HEK293 (cell line): ENCODE results near the gene ISCU.

Experiments used
- CTCF ChIA-PET: fragments of 350-600 bp; formaldehyde crosslinking; extraction: SDS; loops from one replicate; lab custom pipeline; 2021; ENCODE audit warnings: antibody characterized with exemption; lab: Yijun Ruan, JAX
- POLR2A ChIA-PET: fragments of 300-600 bp; formaldehyde crosslinking; extraction: SDS; loops from one replicate; lab custom pipeline; 2020; ENCODE audit warnings: antibody characterized with exemption, inconsistent platforms; lab: Yijun Ruan, JAX
- H3K27ac ChIP-seq: fragments of 200-500 bp; sonication (Bioruptor generic); 2 replicates; pipeline ENCODE4 v1.5.1; 2014; ENCODE audit warnings: low read depth, low read length, control low read depth, inconsistent platforms; ENCODE audit errors: extremely low read depth
- H3K36me3 ChIP-seq, 2 experiments: fragments of 200-500 bp in 1 of 2; sonication (Bioruptor generic) in 1 of 2; 1 replicate in 1 of 2; 2 replicates in 1 of 2; pipeline ENCODE4 v1.5.1; 2014 to 2017; ENCODE audit warnings: inconsistent platforms in 2 of 2, low read length in 2 of 2; ENCODE audit not compliant: control insufficient read depth in 2 of 2, insufficient read depth in 1 of 2
- H3K4me1 ChIP-seq: fragments of 200-500 bp; sonication (Bioruptor generic); 2 replicates; pipeline ENCODE4 v1.5.1; 2014; ENCODE audit warnings: mild to moderate bottlenecking, low read length, inconsistent platforms; ENCODE audit not compliant: control insufficient read depth, insufficient read depth
- H3K4me3 ChIP-seq: 2 replicates; pipeline ENCODE4 v1.5.1; 2011; ENCODE audit warnings: low read depth, mild to moderate bottlenecking, control low read depth, low read length, moderate library complexity
- H3K9me3 ChIP-seq: fragments of 200-500 bp; sonication (Bioruptor generic); 2 replicates; pipeline ENCODE4 v1.5.1; 2014; ENCODE audit warnings: low read depth, low read length, inconsistent platforms; ENCODE audit not compliant: control insufficient read depth, insufficient read depth
- IKZF3 ChIP-seq: fragments of 450-650 bp; IDR thresholded peaks from 2 replicates; pipeline ENCODE4 v1.5.0; 2018; ENCODE audit warnings: missing biosample characterization, mild to moderate bottlenecking, missing genetic modification characterization, moderate library complexity
- KLF1 ChIP-seq: fragments of 450-650 bp; formaldehyde crosslinking; IDR thresholded peaks from 2 replicates; pipeline ENCODE4 v1.5.1; 2016; ENCODE audit warnings: missing biosample characterization, missing genetic modification characterization
- KLF10 ChIP-seq: fragments of 450-650 bp; IDR thresholded peaks from 2 replicates; pipeline ENCODE4 v1.5.1; 2018; ENCODE audit warnings: missing biosample characterization, mild to moderate bottlenecking, missing genetic modification characterization
- OVOL3 ChIP-seq: fragments of 450-650 bp; formaldehyde crosslinking; IDR thresholded peaks from 2 replicates; pipeline ENCODE4 v1.5.1; 2016; ENCODE audit warnings: missing biosample characterization, missing genetic modification characterization
- PRDM6 ChIP-seq: fragments of 450-650 bp; formaldehyde crosslinking; IDR thresholded peaks from 2 replicates; pipeline ENCODE4 v1.5.1; 2017; ENCODE audit warnings: missing biosample characterization, missing genetic modification characterization
- ZFP3 ChIP-seq: fragments of 450-650 bp; formaldehyde crosslinking; IDR thresholded peaks from 2 replicates; pipeline ENCODE4 v1.5.1; 2016; ENCODE audit warnings: low read depth, missing biosample characterization, missing genetic modification characterization
- ZIC2 ChIP-seq: fragments of 450-650 bp; formaldehyde crosslinking; IDR thresholded peaks from 2 replicates; pipeline ENCODE4 v1.5.1; 2016; ENCODE audit warnings: missing biosample characterization, missing genetic modification characterization
- ZNF112 ChIP-seq: fragments of 450-650 bp; formaldehyde crosslinking; IDR thresholded peaks from 2 replicates; pipeline ENCODE4 v1.5.0; 2017; ENCODE audit warnings: missing biosample characterization, missing genetic modification characterization
- ZNF362 ChIP-seq: fragments of 450-650 bp; formaldehyde crosslinking; IDR thresholded peaks from 2 replicates; pipeline ENCODE4 v1.5.1; 2016; ENCODE audit warnings: missing biosample characterization, missing genetic modification characterization
- ZNF518A ChIP-seq: fragments of 450-650 bp; formaldehyde crosslinking; conservative IDR thresholded peaks from 2 replicates; pipeline ENCODE4 v1.5.1; 2016; ENCODE audit warnings: low read depth, missing biosample characterization, missing genetic modification characterization
- ZNF521 ChIP-seq: fragments of 450-650 bp; formaldehyde crosslinking; IDR thresholded peaks from 2 replicates; pipeline ENCODE4 v1.5.1; 2017; ENCODE audit warnings: missing biosample characterization, mild to moderate bottlenecking, missing genetic modification characterization
- ZNF544 ChIP-seq: fragments of 450-650 bp; formaldehyde crosslinking; IDR thresholded peaks from 2 replicates; pipeline ENCODE4 v1.5.0; 2017; ENCODE audit warnings: missing biosample characterization, missing genetic modification characterization
- ZNF677 ChIP-seq: fragments of 450-650 bp; IDR thresholded peaks from 2 replicates; pipeline ENCODE4 v1.5.0; 2018; ENCODE audit warnings: missing biosample characterization, mild to moderate bottlenecking, missing genetic modification characterization, moderate library complexity
- ZNF704 ChIP-seq: fragments of 450-650 bp; formaldehyde crosslinking; IDR thresholded peaks from 2 replicates; pipeline ENCODE4 v1.5.1; 2016; ENCODE audit warnings: missing biosample characterization, missing genetic modification characterization
- ZNF707 ChIP-seq: fragments of 450-650 bp; formaldehyde crosslinking; IDR thresholded peaks from 2 replicates; pipeline ENCODE4 v1.5.1; 2016; ENCODE audit warnings: missing biosample characterization, missing genetic modification characterization
- ZSCAN5A ChIP-seq: fragments of 450-650 bp; formaldehyde crosslinking; IDR thresholded peaks from 2 replicates; pipeline ENCODE4 v1.5.1; 2016; ENCODE audit warnings: missing biosample characterization, missing genetic modification characterization
- TF ChIP-seq, protein P1 (sequence below): fragments of 450-650 bp; formaldehyde crosslinking; IDR thresholded peaks from 2 replicates; pipeline ENCODE4 v1.5.1; 2016; ENCODE audit warnings: missing biosample characterization, missing genetic modification characterization

Gene ISCU

GRCh38 chr12:108565976-108566375, 3.6 kb downstream of the ISCU start (continued):
- TF ChIP-seq ZNF518A (tag by site-specific recombination): no peak
- no peak for TF ChIP-seq PRDM6
- TF ChIP-seq, all 188 proteins: peak for 13

DNA sequence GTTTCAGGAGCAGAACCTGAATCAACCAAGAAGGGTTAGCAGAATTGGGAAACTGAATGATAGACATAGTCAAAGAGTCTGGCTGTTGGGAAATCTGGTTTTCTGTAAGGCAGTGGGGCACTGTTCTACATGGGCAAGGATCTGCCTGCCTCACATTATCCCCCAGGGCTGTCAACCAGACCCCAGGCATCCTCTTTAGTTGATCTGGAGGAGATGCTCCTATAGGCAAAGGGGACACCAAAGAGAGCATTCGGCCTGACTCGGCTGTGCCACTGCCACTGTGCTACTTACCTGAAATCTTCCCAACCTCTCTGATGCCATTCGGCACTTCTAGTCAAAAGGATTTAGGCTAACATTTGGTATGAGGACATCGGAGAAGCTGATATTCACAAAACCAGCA, 4.1 kb downstream of the ISCU start:
- Histone ChIP-seq H3K36me3 (peaks cover 22 to 59% of the 10 kb centered on the region in 2 experiments), H3K9me3 (no peaks in the 10 kb centered on the region), H3K4me3 (no peak overlapping the region), H3K27ac (no peak overlapping the region), H3K4me1 (no peaks in the 10 kb centered on the region)
- no peak for TF ChIP-seq IKZF3
- no peak for TF ChIP-seq ZNF707 (tag by site-specific recombination)
- POLR2A ChIA-PET: no interaction called here
- CTCF ChIA-PET: interaction anchor here (10.6 kb wide), 1 partner anchor 52 kb away, joined by 160 read pairs; no protein-coding TSS in a partner anchor

DNA sequence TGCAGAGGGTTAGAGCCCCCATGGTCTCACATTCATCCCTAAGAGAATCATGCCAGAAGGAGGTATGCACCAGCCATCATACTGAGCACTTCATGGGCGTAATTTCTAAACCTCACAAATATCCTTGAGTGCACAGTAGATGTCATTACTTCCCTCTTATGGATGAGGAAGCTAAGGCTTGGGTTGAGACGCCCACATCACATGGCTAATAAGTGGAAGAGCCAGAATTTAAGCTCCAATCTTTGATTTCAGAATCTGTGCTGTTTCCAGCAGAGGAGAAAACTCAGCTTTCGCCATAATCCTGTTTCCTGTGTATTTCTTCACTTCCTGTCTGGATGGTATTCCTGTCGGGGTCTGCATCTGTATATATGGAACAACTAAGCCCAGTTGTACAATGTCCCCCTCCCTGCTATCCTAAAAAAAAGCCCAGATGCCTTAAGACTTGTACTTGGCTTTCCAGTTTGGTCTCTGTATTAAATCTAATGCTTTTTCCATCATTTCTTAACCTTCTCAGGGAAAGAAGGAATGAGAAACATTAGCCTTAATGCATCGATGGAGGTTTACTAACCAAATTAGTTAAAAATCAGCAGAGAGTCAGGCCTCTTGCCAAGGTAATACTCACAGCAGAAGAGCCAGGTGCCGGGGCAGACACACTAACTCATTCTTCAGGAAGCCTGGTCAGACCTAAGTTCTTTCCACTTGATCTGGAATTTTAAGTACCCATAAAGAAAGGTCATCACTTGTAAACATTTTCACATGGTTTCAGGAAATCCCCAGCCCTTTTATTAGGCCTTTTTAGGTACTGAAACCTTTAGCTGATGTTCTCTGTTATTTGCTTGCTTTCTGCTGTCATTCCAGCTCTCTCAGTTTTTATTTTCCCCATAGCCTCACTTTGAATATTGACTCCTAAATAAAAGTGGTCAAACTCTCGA, 5.3 kb downstream of the ISCU start:
- peaks cover 22 to 59% of the 10 kb centered on the region in 2 experiments for H3K36me3 ChIP-seq
- no peaks in the 10 kb centered on the region for H3K9me3 ChIP-seq
- POLR2A ChIA-PET: no interaction called here
- H3K4me3 ChIP-seq: no peak overlapping the region
- H3K27ac ChIP-seq: no peak overlapping the region
- TF ChIP-seq, protein P1, sequence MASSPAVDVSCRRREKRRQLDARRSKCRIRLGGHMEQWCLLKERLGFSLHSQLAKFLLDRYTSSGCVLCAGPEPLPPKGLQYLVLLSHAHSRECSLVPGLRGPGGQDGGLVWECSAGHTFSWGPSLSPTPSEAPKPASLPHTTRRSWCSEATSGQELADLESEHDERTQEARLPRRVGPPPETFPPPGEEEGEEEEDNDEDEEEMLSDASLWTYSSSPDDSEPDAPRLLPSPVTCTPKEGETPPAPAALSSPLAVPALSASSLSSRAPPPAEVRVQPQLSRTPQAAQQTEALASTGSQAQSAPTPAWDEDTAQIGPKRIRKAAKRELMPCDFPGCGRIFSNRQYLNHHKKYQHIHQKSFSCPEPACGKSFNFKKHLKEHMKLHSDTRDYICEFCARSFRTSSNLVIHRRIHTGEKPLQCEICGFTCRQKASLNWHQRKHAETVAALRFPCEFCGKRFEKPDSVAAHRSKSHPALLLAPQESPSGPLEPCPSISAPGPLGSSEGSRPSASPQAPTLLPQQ (tag by site-specific recombination): no peak
- no peak for TF ChIP-seq ZNF362
- no peak for TF ChIP-seq ZSCAN5A
- TF ChIP-seq OVOL3 (tag by site-specific recombination): no peak
- no peak for TF ChIP-seq ZIC2
- TF ChIP-seq ZFP3 (tag by site-specific recombination): no peak
- TF ChIP-seq ZNF112: no peak
- no peak for TF ChIP-seq KLF1
- no peak for TF ChIP-seq ZNF544 (tag by site-specific recombination)
- TF ChIP-seq ZNF521 (tag by site-specific recombination): no peak
- no peak for TF ChIP-seq KLF10 (tag by site-specific recombination)
- no peak for TF ChIP-seq ZNF704
- TF ChIP-seq ZNF677: no peak
- TF ChIP-seq, all 188 proteins: peak for 0
- H3K4me1 ChIP-seq: no peaks in the 10 kb centered on the region
- CTCF ChIA-PET: interaction anchor here (1.7 to 10.6 kb wide), 2 partner anchors 51 to 236 kb away, joined by 8 to 160 read pairs; no protein-coding TSS in a partner anchor
